GM19023 (cell line): Measurements from ENCODE around the gene APBA2.
"Not testable (repeated sequence)": the region's sequence is repeated elsewhere in the genome, so short reads cannot be mapped to it uniquely, and the experiment has no call there.

ENCODE experiments used
- ATAC-seq: cut with Tn5 transposase; IDR thresholded peaks from one replicate; pipeline ENCODE4 v1.9.1; 2021; ENCODE audit warnings: mild to moderate bottlenecking, moderate library complexity; ENCODE audit not compliant: unreplicated experiment

APBA2 gene

DNA sequence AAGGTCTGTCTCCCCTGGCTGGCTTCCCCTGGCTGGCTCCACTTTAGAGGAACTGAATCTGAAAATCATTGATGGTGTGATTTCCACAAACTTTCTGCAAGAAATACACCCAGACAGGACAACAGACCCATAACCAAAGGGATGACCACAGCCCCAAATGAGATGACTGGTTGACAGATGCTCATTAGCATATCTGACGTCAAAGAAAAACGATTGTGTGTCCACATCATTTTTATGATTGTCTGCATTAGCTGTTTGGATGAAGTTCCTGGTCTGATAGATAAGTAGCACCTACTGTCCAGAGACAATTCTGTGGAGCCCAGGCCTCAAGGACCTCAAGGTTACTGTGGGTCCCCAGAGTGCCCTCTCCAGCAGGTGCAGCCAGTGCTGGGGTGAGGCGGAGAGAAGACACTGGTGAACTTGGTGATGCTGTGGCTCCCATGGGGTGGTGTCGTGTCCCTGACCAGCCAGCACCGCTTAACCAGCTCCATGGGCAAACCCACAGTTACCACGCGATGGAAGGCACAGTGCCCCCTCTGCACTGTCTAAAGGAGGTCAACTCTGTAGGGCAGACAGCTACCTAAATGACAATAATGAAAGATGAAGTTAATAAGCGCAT lies 256.5 kb downstream of the APBA2 start:
- ATAC-seq: no peak

- ATAC-seq: no peak
Measured at GRCh38 chr15:29143293-29143692, 257.5 kb downstream of the APBA2 start.

GRCh38 chr15:29143909-29144635 lies 258.3 kb downstream of the APBA2 start:
- no peak for ATAC-seq

DNA sequence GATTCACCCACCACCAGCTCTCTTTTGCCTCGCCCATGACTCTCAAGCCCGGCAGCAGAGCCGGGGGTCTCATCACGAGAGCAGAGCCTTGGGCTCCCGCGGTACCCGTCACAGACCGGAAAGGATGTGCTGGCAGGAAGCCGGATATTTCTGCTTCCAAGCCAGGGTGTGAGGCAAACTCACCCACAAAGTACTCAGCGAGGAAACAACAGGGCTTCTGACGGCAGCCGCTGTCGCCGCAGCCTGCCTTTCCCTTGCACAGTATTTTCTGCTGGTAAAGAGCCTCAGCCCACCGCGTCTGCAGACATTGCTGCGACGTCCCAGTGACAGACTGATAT lies 263.9 kb downstream of the APBA2 start:
- ATAC-seq: no peak

GRCh38 chr15:29150515-29151483 lies 265.0 kb downstream of the APBA2 start:
- no peak for ATAC-seq

- no peak for ATAC-seq
Measured at GRCh38 chr15:29151484-29151857, 265.7 kb downstream of the APBA2 start.

GRCh38 chr15:29156521-29156920 lies 270.7 kb downstream of the APBA2 start:
- no peak for ATAC-seq

DNA sequence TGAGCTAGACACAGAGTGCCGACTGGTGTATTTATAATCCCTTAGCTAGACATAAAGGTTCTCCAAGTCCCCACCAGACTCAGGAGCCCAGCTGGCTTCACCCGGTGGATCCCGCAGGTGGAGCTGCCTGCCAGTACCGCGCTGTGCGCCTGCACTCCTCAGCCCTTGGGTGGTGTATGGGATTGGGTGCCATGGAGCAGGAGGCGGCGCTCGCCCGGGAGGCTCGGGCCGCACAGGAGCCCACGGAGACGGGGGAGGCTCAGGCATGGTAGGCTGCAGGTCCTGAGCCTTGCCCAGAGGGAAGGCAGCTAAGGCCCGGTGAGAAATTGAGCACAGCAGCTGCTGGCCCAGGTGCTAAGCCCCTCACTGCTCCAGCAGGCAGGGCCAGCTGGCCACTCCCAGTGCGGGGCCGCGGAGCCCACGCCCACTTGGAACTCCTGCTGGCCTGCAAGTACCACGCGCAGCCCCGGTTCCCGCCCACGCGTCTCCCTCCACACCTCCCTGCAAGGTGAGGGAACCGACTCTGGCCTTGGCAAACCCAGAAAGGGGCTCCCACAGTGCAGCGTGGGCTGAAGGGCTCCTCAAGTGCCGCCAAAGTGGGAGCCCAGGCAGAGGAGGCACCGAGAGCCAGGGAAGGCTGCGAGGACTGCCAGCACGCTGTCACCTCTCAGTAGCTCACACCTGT lies 274.1 kb downstream of the APBA2 start:
- no peak for ATAC-seq

DNA sequence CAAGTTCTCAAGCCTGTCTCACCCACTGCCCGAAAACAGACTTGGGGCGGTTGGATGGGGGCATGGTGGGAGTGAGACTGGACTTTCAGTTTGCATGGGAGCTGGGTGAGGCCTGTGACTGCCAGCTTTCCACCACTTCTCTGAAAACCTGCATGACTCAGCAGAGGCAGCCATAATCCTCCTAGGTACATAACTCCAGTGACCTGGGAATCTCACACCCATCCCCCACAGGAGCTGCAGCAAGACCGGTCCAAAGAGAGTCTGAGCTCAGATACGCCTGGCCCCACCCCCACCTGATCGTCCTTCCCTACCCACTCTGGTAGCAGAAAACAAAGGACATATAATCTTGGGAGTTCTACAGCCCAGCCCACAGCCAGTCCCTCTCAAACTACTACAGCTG lies 276.6 kb downstream of the APBA2 start:
- ATAC-seq: no peak

- ATAC-seq: not testable (repeated sequence)
Measured at GRCh38 chr15:29167122-29167521, 281.3 kb downstream of the APBA2 start.
